HG03354 (cell line): ENCODE measurements around the gene TOMM20.
A peak's percentile ranks its signal among the peaks of the same experiment; 100 is the strongest.
"Not testable (repeated sequence)": the region's sequence is repeated elsewhere in the genome, so short reads cannot be mapped to it uniquely, and the experiment has no call there.

ENCODE experiments used
- ATAC-seq: cut with Tn5 transposase; IDR thresholded peaks from one replicate; pipeline ENCODE4 v1.9.1; 2021; ENCODE audit warnings: mild to moderate bottlenecking; ENCODE audit not compliant: unreplicated experiment, poor library complexity, severe bottlenecking

The TOMM20 gene

GRCh38 chr1:235087906-235088305 is 40.7 kb downstream of the TOMM20 start:
- no peak for ATAC-seq

GRCh38 chr1:235085411-235086117 is 43.1 kb downstream of the TOMM20 start:
- ATAC-seq: not testable (repeated sequence)

DNA sequence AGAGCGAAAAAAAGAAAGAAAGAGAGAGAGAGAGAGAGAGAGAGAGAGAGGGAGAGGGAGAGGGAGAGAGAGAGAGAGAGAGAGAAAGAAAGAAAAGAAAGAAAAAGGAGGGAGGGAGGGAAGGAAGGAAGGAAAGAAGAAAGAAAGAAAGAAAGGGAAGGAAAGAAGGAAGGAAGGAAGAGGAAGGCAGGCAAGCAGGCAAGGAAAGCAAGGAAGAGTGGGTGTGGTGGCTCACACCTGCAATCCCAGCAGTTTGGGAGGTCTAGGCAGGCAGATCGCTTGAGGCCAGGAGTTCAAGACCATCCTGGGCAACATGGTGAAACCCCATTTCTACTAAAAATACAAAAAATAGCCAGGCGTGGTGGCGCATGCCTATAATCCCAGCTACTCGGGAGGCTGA is 47.8 kb downstream of the TOMM20 start:
- not testable (repeated sequence) for ATAC-seq

- not testable (repeated sequence) for ATAC-seq
Observed at GRCh38 chr1:235080297-235080657, 48.4 kb downstream of the TOMM20 start.

DNA sequence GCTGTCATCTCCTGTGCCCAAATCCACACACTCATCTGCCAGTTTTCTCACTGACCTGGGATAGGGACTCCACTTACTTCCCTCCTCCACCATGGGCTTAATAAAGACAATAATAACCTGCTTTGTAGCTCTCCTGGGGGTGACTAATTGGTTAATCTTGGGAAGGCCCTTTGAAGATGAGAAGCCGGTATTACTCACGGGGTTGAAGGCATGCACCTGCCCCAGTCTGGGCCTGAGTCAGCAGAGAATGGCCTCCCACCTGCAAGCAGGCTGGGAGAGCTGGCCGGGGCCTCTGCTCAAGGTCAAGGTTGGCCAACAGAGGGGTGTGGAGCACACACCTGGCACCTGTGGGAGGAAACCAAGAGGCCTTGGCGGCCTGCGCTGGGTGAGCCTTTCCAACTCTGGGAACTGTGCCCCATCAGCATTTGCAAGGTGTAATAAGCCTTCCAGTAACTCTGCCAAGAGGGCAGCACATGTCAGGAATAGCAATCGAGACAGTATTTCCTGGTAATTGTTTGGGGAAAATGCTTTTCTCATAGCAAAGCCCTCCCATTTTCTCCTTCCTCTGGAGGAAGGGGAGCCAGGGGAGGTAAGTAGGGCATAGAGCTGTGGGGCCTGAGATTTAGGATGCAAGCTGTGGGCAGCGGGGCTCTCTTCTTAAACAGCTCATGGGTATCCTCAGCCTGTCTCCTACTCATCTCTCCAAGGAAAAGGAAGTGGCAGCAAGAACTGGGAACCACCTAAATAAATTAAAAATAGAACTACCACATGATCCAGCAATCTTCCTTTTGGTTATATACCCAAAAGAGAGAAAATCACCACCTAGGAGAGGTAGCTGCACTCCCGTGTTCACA is 49.0 kb downstream of the TOMM20 start:
- ATAC-seq: no peak

DNA sequence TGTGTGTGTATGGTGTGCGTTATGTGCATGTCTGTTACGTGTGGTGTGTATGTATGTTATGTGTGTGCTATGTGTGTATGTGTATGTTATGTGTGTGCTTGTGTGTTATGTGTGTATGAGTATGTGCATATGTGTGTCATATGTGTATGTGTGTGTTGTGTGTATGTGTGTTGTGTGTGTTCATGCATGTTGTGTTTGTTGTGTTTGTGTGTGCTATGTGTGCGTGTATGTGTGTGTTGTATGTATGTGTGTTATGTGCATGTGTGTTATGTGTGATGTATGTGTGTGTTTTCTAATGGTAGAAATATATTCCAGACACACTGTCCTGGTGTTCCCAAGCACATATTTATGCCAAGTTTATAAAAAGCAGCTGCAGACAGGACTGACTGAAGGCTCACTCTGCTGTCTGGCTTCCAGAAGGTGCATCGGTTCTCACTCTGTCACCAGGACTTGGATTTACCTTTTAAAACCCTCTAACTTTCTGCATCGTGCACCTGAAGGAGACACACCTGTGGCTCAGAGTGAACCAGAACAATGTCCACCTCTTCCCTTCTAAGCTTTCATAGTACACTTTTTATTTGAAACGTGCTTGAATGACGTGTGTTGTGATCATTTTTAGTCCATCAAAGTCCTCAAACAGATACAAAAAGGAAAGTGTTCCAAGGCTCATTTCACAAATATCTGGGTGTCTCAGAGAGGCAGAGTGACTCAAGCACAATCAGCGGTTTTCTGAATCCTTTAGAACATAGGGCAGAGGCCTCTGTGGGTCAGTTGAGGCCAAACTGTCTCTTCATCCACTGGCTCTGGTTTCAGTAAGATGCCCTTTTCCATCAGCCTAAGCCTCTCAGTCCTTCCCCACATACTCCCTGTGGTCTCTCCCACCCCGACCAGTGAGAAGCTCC is 49.9 kb downstream of the TOMM20 start:
- no peak for ATAC-seq

DNA sequence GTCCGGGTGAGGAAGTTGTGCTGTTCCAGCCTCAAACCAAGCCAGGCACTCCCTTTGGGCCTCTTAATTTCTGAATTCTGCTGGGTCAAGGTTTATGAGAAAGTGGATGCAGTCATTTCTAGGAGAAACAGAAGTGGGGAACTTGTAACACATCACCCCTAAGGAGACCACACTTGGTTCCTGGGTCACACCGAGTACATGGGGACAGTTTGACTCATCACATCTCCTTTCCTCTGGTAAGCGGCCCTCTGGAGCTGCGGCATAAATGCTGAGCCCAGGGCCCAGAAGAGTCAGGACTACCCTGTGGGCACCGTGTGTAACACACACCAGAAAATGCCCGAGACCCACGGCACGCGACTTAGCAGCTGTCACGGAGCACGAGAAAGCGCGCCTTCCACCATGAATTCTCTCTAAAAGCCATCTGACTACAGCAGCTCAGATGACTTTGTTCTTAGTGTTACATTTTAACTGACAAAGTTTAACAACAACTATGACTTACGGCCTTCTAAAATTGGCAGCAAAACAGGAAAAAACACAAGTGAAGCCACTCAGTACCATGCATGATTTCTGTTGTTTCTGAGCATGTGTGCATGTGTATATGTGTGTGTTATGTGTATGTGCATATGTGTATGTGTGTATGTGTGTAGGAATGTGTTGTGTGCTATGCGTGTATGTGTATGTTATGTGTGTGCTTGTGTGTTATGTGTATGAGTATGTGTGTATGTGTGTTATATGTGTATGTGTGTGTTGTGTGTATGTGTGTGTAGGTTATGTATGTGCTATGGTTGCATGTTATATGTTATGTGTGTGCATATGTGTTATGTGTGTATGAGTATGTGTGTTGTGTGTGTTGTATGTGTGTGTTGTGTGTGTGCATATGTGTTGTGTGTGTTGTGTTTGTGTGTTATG is 50.8 kb downstream of the TOMM20 start:
- peak; percentile 37 for ATAC-seq

DNA sequence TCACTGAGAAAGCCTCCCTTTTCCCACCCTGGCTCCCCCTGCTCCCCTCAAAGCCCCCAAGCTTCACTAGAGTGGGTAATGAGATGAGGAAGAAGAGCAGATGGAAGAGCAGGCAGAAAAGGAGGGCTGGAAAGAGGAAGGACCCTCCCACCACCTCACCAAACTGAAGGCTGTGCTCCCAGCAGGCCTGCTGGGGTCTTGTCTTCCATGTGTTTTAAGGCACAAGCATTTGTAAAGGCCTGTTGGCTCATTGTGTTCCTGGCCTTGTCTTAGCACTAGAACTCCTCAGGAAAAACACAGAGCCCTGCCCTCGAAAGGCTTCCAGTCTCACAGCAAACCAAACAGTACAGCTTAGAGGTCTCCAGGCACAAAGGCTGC is 51.5 kb downstream of the TOMM20 start:
- no peak for ATAC-seq

DNA sequence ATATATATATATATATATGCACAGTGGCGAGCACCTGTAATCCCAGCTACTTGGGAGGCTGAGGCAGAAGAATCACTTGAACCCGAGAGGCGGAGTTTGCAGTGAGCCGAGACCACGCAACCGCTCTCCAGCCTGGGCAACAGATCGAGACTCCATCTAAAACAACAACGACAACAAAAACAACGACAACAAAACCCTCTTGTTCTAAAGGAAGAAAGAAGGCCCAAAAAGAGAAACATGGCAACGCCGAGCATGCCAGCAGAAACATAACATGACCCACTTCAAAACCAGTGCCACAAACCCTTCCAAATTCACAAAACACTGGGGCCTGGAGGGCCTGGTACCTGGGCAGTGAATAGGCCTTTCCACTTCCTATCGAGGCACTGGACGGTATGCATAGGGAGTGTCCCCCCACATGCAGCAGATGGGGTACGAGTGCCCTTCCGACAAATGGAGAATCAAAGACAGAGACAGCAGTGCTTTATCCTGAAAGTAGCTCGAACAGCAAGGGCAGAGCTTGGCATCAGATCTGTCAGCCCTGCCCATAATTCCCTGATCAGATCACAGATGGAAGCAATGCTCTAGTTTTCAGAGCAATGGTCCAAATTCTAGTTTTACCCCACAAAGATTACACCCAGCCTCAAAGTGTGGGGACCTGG is 52.0 kb downstream of the TOMM20 start:
- no peak for ATAC-seq

- no peak for ATAC-seq
Observed at GRCh38 chr1:235075777-235076308, 52.8 kb downstream of the TOMM20 start.

DNA sequence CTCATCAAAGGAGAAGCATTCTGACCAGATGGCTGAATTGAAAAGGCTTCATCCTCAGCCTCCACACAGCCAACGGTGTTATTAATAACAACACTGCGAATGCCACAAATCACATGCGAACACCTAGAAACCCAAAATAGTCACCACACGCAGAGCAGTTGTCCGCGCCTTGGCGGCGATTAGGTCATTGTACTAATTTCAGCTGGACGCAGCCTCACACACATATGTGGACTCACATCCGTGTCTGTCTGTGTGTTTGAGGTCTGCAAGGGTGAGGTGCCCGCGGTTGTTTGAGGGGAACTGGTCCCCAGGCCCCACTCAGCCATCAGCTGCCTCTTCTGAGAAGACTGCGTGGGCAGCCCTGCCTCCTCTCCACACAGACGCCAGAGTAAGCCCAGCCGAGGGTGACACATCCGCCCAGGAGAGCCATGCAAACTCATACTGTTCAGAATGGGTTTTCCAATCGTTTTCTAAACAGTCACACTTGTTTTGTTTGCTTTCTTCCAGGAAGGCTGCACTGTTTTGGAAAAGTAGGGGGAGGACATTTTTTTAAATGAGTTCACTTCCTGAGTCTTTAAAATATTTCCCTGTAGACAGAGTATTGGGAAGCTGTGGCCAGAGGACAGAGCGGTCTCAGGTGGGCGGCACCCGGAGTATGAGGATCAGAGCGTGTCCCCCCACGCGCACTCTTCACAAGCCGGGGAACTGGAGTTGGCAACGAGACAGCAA is 53.4 kb downstream of the TOMM20 start:
- peak; percentile 61 for ATAC-seq

DNA sequence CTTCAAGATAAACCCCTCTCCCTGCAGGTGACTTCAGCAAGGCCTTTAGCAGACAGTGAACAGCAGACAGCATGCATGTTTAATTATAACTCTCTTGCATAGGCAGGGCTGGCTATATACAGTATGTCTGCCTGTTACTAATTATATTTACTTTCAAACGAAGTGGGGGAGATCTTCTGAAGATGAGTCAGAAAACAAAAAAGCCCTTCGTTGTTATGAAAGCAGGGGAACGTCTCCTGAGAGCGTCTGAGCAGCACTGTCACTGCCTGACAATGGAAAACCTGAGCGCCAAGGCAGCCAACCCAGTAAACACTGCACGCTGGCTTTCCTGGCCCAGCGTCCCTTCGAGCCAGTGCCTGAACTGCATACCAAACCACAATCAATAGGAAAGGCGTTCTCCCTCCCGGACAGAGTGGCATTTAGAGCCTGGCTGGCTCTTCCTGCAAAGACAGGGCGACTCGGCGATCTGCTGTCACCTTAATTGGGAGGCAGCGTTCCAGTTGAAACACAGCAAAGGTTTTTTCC is 54.1 kb downstream of the TOMM20 start:
- peak; percentile 53 for ATAC-seq

DNA sequence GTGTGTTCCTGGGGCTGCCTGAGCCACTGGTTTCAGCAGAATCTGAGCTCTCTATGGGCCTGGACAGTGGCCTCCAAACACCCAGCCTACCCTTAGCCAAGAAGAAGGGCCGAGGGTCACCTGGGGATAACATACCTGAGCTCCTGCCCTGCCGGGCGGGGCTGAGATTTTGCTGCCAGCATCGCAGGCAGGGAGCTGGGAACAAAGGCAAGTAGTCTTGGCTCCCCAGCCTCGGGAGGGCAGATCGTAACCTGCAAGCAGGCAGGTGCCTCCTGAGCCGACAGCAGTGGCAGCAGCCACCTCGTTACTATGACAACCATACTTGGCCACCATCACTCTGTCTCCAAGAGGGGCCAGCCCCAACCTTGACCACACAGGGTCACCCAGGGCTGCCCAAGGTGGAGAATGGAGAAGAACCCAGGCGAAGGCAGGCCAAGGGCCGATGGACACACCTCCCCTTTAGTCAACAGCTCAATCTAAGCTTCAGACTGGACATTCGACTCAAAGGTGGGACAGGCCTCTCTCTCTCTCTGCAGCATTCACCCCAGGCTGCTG is 54.6 kb downstream of the TOMM20 start:
- ATAC-seq: no peak

DNA sequence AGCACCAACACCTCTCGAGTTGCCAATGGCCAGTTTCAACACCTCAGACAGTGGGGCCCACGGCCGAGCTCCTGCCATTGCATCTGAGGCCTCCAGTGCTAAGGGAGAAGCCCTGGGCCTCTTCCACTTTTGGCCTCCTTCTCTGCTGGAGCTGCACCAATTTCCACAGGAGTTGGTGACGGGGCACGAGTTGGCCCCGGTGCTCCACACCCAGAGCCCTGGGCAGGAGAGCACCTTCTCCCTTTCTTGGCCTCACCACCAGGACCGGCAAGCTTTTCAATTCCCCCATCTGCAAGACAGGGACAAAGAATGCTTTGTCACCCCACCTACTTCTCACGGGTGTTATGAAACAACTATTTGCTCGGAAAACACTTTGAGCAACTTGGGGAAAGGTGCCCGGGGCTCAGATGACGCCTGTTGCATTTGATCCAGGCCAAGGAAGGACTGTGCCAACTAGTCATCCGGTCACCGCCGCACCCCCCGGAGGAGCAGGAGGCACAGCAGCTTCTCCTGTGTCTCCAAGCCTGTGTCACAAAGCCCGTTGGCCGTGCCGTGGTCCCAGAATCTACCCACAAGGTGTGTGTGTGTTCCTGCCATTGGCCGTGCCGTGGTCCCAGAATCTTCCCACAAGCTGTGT is 55.2 kb downstream of the TOMM20 start:
- ATAC-seq: no peak

DNA sequence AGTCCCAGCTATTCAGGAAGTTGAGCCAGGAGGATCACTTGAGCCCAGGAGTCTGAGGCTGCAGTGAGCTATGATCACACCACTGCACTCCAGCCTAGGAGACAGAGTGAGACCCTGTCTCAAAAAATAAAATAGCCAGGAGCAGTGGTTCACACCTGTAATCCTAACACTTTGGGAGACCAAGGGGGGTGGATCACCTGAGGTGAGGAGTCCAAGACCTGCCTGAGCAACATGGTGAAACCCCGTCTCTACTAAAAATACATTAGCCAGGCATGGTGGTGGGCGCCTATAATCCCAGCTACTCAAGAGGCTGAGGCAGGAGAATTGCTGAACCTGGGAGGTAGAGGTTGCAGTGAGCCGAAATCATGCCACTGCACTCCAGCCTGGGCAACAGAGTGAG is 56.1 kb downstream of the TOMM20 start:
- not testable (repeated sequence) for ATAC-seq

DNA sequence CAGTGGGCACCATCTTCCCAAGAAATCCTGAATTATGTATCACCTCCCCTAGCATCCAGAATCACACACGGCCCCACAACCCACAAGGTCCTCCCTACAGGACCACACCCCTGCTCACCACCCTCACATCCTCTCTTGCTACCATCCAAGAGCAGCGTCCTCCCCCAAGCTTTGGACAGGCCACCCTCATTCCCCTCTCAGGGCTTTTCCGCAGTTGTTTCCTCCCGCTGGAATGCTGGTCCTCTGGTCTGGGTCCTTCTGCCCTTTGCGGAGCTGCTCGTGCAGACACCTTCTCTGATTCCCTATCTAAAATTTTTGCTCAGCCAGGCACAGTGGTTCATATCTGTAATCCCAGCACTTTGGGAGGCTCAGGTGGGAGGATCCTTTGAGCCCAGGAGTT is 56.5 kb downstream of the TOMM20 start:
- ATAC-seq: no peak

GRCh38 chr1:235070819-235071218 is 57.8 kb downstream of the TOMM20 start:
- no peak for ATAC-seq
